GM12874 (cell line): Measurements from ENCODE around the gene PSMA6.

ENCODE experiments used
- TF ChIP-seq, protein P1 (sequence below): IDR thresholded peaks from 2 replicates; pipeline ENCODE4 v1.5.1; 2011; ENCODE audit warnings: low read depth, mild to moderate bottlenecking, control low read depth, low read length, moderate library complexity; ENCODE audit not compliant: insufficient read depth

PSMA6 gene

DNA sequence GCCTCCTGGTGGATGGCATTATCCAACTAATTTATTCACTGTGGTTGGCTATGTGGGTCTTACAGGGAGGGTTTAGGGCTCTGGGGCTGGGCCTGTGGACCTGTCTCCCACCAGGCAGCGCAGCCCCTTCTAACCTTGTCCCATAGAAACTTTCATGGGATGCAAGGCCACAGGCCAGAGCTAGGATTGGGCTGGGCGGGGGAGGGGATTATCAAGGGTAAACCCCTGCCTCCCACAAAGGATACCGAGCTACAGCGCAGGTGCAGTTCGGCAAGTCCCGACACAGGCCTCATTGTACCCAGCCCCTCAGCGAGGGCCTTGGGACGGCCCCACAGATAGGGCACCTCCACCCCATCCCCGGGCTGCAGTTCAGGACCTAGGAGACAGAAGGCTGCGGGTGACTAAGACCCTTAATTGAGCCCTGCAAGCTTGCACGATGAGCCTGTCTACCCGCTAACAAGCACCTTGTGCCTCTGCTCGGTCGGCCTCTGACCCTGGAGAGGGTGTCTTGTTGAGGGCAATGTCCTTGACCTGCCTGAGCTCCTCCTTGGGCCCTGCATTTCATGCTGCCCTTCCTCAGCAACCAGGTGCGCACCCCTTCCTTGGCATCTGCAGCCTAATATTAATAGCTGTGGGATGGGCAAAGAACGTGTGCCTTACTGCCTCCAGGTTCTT lies 46.7 kb downstream of the PSMA6 start:
- TF ChIP-seq, protein P1, sequence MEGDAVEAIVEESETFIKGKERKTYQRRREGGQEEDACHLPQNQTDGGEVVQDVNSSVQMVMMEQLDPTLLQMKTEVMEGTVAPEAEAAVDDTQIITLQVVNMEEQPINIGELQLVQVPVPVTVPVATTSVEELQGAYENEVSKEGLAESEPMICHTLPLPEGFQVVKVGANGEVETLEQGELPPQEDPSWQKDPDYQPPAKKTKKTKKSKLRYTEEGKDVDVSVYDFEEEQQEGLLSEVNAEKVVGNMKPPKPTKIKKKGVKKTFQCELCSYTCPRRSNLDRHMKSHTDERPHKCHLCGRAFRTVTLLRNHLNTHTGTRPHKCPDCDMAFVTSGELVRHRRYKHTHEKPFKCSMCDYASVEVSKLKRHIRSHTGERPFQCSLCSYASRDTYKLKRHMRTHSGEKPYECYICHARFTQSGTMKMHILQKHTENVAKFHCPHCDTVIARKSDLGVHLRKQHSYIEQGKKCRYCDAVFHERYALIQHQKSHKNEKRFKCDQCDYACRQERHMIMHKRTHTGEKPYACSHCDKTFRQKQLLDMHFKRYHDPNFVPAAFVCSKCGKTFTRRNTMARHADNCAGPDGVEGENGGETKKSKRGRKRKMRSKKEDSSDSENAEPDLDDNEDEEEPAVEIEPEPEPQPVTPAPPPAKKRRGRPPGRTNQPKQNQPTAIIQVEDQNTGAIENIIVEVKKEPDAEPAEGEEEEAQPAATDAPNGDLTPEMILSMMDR, result no peak

DNA sequence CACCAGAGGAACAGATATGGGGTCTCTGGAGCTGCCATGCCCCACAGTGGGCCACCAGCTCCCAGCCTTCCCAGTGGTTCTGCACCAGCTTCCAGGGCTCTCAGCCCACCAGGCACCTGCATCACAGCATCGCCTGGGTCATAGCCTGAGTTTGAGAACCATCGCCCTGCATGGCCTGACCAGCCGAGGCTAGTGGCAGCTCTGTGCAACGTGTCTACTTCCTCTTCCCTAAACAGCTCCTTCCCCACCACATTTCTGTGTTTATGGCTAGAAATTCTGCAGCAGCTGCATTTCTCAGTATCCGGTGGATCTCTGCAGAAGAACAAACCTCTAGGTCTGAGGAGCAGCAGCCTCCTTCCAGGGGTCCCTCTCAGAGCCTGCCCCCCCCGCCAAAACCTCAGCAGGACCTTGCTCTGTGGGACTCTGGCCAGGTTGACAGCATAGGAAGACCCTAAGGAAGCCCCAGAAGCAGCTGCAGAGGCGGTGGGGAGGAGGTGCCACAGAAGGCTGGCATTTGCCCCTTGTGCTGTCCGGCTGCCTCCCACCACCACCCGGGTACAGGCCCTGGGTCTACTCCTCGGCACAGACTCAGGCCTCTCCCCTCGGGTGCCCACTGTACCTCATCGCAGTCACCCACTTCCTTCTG lies 47.7 kb downstream of the PSMA6 start:
- TF ChIP-seq, protein P1, result no peak

DNA sequence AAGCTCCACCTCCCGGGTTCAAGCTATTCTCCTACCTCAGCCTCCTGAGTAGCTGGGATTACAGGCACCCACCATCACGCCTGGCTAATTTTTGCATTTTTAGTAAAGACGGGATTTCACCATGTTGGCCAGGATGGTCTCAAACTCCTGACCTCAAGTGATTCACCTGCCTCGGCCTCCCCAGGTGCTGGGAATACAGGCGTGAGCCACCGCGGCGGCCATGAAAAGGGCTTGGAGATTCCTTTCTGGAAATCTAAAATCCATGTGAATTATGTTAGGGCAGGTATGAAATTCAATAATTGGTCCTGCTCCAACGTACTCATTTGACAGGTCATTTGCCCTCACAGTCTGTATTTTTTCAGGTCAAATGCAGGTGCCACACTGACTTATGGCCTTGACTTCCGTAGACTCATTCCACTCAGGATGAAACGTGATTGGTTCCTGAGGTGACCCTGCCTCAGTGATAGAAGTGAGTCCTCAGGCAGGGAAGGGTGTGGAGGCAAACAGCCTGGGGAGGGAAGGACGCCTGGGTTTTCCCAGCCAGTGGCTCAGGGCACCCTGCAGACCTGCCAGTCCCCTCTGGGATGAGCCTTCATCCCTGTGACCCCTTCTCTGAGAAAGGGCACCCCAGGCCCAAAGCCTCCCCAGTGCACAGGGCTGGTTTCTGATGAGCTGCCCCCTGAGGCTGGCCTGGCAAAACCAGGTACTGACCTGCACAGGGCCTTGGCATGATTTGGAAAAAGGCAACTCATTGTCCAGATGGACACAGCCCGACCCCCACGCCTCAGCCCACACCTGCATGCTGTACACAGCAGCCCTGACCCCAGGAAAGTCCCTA lies 48.7 kb downstream of the PSMA6 start:
- TF ChIP-seq, protein P1, result no peak

DNA sequence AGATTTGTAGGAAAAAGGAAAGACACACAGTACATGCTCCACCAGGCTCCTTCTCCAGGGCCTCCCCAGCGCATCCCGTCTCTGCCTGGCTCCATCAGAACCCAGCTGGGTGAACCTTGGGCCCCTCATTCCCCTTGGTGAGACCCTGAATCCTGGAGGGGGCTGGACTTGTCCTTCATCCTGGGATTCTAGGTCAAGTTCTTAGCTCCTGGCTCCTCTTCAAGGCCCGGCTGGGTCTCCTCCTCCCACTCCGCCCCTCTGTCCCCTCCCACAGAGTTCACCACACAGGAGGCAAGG lies 49.2 kb downstream of the PSMA6 start:
- TF ChIP-seq, protein P1, result no peak

DNA sequence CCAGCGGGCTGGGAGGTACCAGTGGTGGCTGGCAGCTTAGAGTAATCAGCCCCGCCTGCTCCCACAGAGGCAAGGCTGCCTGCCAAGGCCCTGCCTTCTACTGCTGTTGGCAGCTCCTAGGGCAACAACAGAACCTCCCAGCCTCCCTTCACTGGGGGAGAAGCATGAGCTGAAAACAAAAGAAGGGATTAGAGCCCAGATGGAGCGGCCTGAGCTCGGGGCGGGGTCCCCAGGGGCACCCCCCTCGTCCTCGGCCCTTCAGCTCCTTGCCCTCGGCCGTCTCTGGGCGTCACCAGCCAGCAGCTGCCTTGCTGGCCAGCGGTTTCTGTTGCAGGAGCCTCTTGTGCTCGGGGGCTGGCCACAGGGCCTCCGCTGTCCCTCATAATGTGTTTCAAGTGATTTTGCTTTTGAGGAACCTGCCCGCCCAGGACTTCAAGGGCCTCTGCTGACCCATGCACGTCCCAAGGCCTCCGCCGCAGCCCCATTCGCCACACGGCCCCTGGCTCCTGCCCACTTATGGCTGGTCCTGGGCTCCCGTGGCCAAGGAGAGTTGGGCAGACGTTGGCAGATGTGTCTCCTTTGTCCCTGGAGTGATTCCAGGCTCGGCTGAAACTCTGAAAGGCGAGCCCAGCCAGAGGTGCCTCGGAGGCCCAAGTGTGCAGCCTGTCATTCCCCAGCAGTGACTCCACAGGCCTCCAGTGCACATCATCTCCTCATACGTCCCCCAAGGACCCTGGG lies 49.7 kb downstream of the PSMA6 start:
- TF ChIP-seq, protein P1, result no peak

DNA sequence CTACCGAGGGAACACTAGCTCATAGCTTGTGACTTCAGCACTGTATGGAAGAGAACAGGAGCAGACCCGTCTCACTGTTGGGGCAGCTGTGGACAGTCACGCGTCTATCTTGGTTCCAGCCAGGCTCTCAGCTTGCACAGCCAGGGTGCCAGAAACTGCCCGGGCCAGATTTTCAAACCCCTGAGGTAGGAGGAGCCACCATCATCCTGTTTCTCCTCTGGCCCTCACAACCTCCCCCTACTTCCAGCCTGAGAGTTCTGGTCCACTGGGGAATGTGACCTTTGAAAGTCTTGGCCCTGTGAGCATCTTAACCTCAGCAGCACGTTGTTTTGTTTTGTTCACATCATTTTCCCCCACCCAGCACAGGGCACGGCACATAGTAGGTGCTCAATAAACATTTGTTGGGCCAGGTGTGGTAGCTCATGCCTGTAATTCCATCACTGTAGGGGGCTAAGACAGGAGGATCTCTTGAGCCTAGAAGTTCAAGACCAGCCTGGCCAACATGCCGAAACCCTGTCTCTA lies 50.4 kb downstream of the PSMA6 start:
- TF ChIP-seq, protein P1, result no peak

DNA sequence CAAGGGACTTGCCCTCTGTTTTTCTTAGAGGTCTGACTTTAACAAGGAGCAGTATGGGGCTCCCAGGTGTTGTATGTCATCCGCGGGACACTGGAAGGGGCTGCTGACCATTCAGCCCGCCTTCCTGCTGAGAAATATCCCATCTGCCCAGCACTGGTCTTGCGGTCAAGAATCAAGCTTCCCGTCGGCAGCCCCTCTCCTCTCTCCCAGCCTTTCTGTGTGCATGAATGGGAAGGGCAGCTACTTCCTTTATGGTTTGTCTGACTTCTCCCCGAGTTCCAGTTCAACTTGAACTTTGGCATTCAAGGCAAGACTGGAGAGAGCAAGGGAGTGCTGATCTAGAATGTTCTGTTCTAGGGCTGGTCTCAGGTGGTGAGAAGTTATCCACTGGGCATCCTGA lies 51.5 kb downstream of the PSMA6 start:
- TF ChIP-seq, protein P1, result no peak
